IPS-NIHi7 (cell line): ENCODE results near the gene H1-8.

Experiments used
- DNase-seq: peaks from one replicate; pipeline ENCODE4 v3.0.0; 2012; ENCODE audit warnings: mixed read lengths; ENCODE audit errors: extremely low spot score

The H1-8 gene

GRCh38 chr3:129573493-129573892, 30.5 kb downstream of the H1-8 start:
- DNase-seq, result no peak

GRCh38 chr3:129574206-129574605, 31.2 kb downstream of the H1-8 start:
- DNase-seq, result no peak

GRCh38 chr3:129575233-129575996, 32.4 kb downstream of the H1-8 start:
- no peak for DNase-seq

- peak; percentile 62 for DNase-seq
These were observed 33.0 kb downstream of the H1-8 start for GRCh38 chr3:129575997-129576384.

- no peak for DNase-seq
These were observed 33.8 kb downstream of the H1-8 start for GRCh38 chr3:129576514-129577352.

- DNase-seq, result no peak
These were observed 34.4 kb downstream of the H1-8 start for GRCh38 chr3:129577366-129577765.

- no peak for DNase-seq
These were observed 35.2 kb downstream of the H1-8 start for GRCh38 chr3:129577925-129578786.

GRCh38 chr3:129579991-129580390, 37.0 kb downstream of the H1-8 start:
- DNase-seq, result no peak

- no peak for DNase-seq
These were observed 38.6 kb downstream of the H1-8 start for GRCh38 chr3:129581623-129582022.

GRCh38 chr3:129582799-129583198, 39.8 kb downstream of the H1-8 start:
- no peak for DNase-seq

- no peak for DNase-seq
These were observed 40.3 kb downstream of the H1-8 start for GRCh38 chr3:129583289-129583688.

GRCh38 chr3:129584631-129585030, 41.7 kb downstream of the H1-8 start:
- no peak for DNase-seq

- DNase-seq, result no peak
These were observed 43.1 kb downstream of the H1-8 start for GRCh38 chr3:129585949-129586657.

- DNase-seq, result no peak
These were observed 43.9 kb downstream of the H1-8 start for GRCh38 chr3:129586746-129587430.

- no peak for DNase-seq
These were observed 44.7 kb downstream of the H1-8 start for GRCh38 chr3:129587566-129588210.

- DNase-seq, result no peak
These were observed 47.2 kb downstream of the H1-8 start for GRCh38 chr3:129590215-129590614.

GRCh38 chr3:129591932-129592331, 49.0 kb downstream of the H1-8 start:
- no peak for DNase-seq

GRCh38 chr3:129592381-129593131, 49.6 kb downstream of the H1-8 start:
- peak; percentile 83 for DNase-seq

- no peak for DNase-seq
These were observed 50.2 kb downstream of the H1-8 start for GRCh38 chr3:129593230-129593594.
